Lower lobe of right lung (tissue), 2 donors: ENCODE results near the gene DMP1. TPM values are rescaled to one million over a fixed set of nuclear protein-coding genes. Genes with fewer than 3 reads are reported as not detected.

ENCODE experiments used
- ATAC-seq, 2 donors: fragments of 200-7000 bp; cut with Tn5 transposase; one replicate each; pipeline ENCODE4 v1.9.1; 2020 to 2022; ENCODE audit warnings: mild to moderate bottlenecking in 2 of 2, moderate library complexity in 2 of 2
- DNase-seq: peaks from one replicate; pipeline ENCODE4 v3.0.0-alpha.2; 2020
- H3K27ac ChIP-seq: fragments of 200-600 bp; one replicate; pipeline ENCODE4 v1.8.0; 2022
- H3K27me3 ChIP-seq: fragments of 200-600 bp; one replicate; pipeline ENCODE4 v1.8.0; 2022; ENCODE audit warnings: low read depth
- H3K36me3 ChIP-seq: fragments of 200-600 bp; one replicate; pipeline ENCODE4 v1.8.0; 2022; ENCODE audit warnings: mild to moderate bottlenecking
- H3K4me1 ChIP-seq: fragments of 200-600 bp; one replicate; pipeline ENCODE4 v1.8.0; 2022
- H3K4me3 ChIP-seq: fragments of 200-600 bp; one replicate; pipeline ENCODE4 v1.8.0; 2022; ENCODE audit warnings: mild to moderate bottlenecking
- H3K9me3 ChIP-seq: fragments of 200-600 bp; one replicate; pipeline ENCODE4 v1.8.0; 2022
- CTCF ChIP-seq: fragments of 200-600 bp; IDR thresholded peaks from one replicate; pipeline ENCODE4 v1.8.0; 2022; ENCODE audit warnings: antibody characterized with exemption, mild to moderate bottlenecking
- intact Hi-C: fragments of 100-400 bp; cut with DNase I; formaldehyde crosslinking; loops from one replicate; pipeline ENCODE4 v1.11.0; 2022
- total RNA-seq: library from RNA; stranded (reverse); fragmentation: NEBNext Ultra II Directional; extraction: Animal tissue kit (Norgen Biotek cat#: 25700); gene quantifications from one replicate; pipeline ENCODE4 v1.2.1, GENCODE V29; 2021
- donor health status: DM: no; HTN: yes; CAD: no; lungs with severe emphysema.

The DMP1 gene
- total RNA-seq, 1 donor from 2014 or later: not detected

DNA sequence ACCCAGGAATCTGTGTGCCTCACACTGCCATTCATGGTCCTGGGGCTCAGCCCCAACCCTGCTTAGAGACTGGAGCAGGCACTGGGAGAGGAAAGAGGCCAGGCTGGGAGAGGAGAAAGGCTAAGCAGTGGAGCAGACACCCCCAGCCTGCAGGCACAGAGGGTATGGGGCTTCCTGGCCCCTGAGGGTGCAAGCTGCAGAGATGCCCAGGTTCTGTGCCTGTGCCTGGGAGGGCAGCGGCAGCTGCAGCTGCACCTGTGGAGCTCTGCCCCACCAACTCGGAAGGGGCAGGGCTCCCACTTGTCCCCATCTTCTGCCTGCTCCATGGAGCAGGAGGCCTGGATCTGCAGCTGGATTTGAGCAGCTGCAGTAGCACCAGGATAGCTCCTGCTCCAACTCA lies 47.9 kb downstream of the DMP1 start:
- intact Hi-C loops: no loop called here
- no peaks in the 10 kb centered on the region for H3K27me3 ChIP-seq
- no peak for DNase-seq
- no peak for TF ChIP-seq CTCF
- no peaks in the 10 kb centered on the region for H3K9me3 ChIP-seq
- H3K4me3 ChIP-seq: no peak overlapping the region
- H3K4me1 ChIP-seq: no peaks in the 10 kb centered on the region
- no peak for ATAC-seq
- no peaks in the 10 kb centered on the region for H3K36me3 ChIP-seq
- H3K27ac ChIP-seq: no peak overlapping the region

- H3K36me3 ChIP-seq: no peaks in the 10 kb centered on the region
- ATAC-seq (no peak), DNase-seq (no peak)
- no peaks in the 10 kb centered on the region for H3K27me3 ChIP-seq
- H3K4me1 ChIP-seq: no peaks in the 10 kb centered on the region
- TF ChIP-seq CTCF: no peak
- H3K9me3 ChIP-seq: no peaks in the 10 kb centered on the region
- intact Hi-C loops: no loop called here
- no peak overlapping the region for H3K4me3 ChIP-seq
- H3K27ac ChIP-seq: no peak overlapping the region
Observed at GRCh38 chr4:87698394-87698793, 48.3 kb downstream of the DMP1 start.

DNA sequence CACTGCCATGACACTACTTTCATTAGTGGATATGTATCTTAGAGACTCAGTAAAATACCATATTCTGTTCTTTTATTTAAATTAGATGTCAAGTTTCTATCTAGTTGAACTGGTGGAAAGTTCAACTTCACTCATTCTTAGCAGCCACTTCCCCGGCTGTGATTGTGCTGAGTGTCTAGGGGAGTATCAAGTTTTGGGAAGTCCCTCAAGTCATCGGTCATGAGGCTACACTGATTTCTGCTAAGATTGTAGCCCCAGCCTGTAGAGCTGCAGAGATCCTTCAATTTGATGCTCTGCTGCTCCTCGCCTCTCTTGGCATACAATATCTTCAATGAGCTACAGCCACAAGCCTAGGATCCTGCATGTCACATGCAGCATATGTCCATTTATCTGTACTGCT lies 53.9 kb downstream of the DMP1 start:
- no peak for TF ChIP-seq CTCF
- peak in 1 of 2 donors; percentile 52 for ATAC-seq
- no peaks in the 10 kb centered on the region for H3K27me3 ChIP-seq

GRCh38 chr4:87707279-87707918 lies 57.3 kb downstream of the DMP1 start:
- intact Hi-C loops: no loop called here
- DNase-seq (no peak), ATAC-seq (no peak)
- Histone ChIP-seq H3K9me3 (no peaks in the 10 kb centered on the region), H3K4me1 (no peaks in the 10 kb centered on the region), H3K27me3 (no peaks in the 10 kb centered on the region), H3K4me3 (no peak overlapping the region), H3K36me3 (no peaks in the 10 kb centered on the region), H3K27ac (no peak overlapping the region)
- TF ChIP-seq CTCF: no peak

More for the DNA sequence above, 53.9 kb downstream of the DMP1 start:
- Histone ChIP-seq H3K4me1 (no peaks in the 10 kb centered on the region), H3K9me3 (no peaks in the 10 kb centered on the region), H3K36me3 (no peaks in the 10 kb centered on the region), H3K4me3 (no peak overlapping the region), H3K27ac (no peak overlapping the region)
- no peak for DNase-seq
- intact Hi-C loops: no loop called here

Other genes starting within 250 kb of the DMP1 start
- gene NUDT9, start 227.7 kb upstream of the DMP1 start, total RNA-seq: 45.3 TPM
- gene SPARCL1, start 120.9 kb upstream of the DMP1 start, total RNA-seq: 299 TPM
- gene DSPP, start 41.8 kb upstream of the DMP1 start, total RNA-seq: not detected
- not detected for gene IBSP, start 149.3 kb downstream of the DMP1 start, total RNA-seq
- not detected for gene MEPE, start 182.7 kb downstream of the DMP1 start, total RNA-seq